Left ventricle myocardium inferior (tissue), 1 donor: ENCODE measurements around the gene PARP4. TPM values are rescaled to one million over a fixed set of nuclear protein-coding genes. Genes with fewer than 3 reads are reported as not detected.
"Not testable (repeated sequence)": the region's sequence is repeated elsewhere in the genome, so short reads cannot be mapped to it uniquely, and the experiment has no call there.

Experiments used
- DNase-seq: peaks from one replicate; pipeline ENCODE4 v3.0.0-alpha.2; 2020
- H3K27ac ChIP-seq: fragments of 200-600 bp; replicated peaks from 2 replicates; pipeline ENCODE4 v1.8.0; 2021
- H3K27me3 ChIP-seq: fragments of 200-600 bp; 2 replicates; pipeline ENCODE4 v1.8.0; 2021; ENCODE audit warnings: low read depth
- H3K36me3 ChIP-seq: fragments of 200-600 bp; 2 replicates; pipeline ENCODE4 v1.8.0; 2021
- H3K4me1 ChIP-seq: fragments of 200-600 bp; 2 replicates; pipeline ENCODE4 v1.8.0; 2021
- H3K4me3 ChIP-seq: fragments of 200-600 bp; 2 replicates; pipeline ENCODE4 v1.8.0; 2021; ENCODE audit warnings: mild to moderate bottlenecking, moderate library complexity
- H3K9me3 ChIP-seq: fragments of 200-600 bp; replicated peaks from 2 replicates; pipeline ENCODE4 v1.8.0; 2021
- intact Hi-C: fragments of 100-400 bp; cut with micrococcal nuclease; formaldehyde crosslinking; loops from one replicate; pipeline ENCODE4 v1.11.0; 2022
- total RNA-seq: library from RNA; stranded (reverse); fragmentation: NEBNext Ultra II Directional; extraction: Animal tissue kit (Norgen Biotek cat#: 25700); gene quantifications from one replicate; pipeline ENCODE4 v1.2.1, GENCODE V29; 2021
- TF ChIP-seq, protein P1 (sequence below): fragments of 200-600 bp; IDR thresholded peaks from 2 replicates; pipeline ENCODE4 v1.8.0; 2021; ENCODE audit warnings: antibody characterized with exemption, mild to moderate bottlenecking, borderline replicate concordance
- donor health status: DM: no; HTN: yes; CAD: no; lungs with severe emphysema.

Gene PARP4
- total RNA-seq, 1 donor from 2014 or later = 23.6 TPM

DNA sequence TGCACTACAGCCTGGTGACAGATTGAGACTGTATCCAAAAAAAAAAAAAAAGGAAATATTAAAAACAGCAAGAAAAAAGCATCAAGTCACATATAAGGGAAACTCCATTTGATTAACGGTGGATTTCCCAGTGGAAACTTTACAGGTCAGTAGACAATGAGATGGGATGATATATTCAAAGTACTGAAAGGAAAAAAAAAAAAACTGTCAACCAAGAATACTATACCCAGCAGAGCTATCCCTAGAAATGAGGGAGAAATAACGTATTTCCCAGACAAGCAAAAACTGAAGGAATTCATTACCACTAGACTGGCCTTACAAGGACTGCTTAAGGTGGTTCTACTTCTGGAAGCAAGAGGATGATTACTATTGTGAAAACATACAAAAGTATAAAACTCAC is 115.8 kb downstream of the PARP4 start:
- Histone ChIP-seq H3K36me3 (no peaks in the 10 kb centered on the region), H3K4me1 (no peaks in the 10 kb centered on the region), H3K27me3 (no peaks in the 10 kb centered on the region), H3K4me3 (no peak overlapping the region), H3K9me3 (peaks cover 28% of the 10 kb centered on the region), H3K27ac (no peak overlapping the region)
- TF ChIP-seq, protein P1, sequence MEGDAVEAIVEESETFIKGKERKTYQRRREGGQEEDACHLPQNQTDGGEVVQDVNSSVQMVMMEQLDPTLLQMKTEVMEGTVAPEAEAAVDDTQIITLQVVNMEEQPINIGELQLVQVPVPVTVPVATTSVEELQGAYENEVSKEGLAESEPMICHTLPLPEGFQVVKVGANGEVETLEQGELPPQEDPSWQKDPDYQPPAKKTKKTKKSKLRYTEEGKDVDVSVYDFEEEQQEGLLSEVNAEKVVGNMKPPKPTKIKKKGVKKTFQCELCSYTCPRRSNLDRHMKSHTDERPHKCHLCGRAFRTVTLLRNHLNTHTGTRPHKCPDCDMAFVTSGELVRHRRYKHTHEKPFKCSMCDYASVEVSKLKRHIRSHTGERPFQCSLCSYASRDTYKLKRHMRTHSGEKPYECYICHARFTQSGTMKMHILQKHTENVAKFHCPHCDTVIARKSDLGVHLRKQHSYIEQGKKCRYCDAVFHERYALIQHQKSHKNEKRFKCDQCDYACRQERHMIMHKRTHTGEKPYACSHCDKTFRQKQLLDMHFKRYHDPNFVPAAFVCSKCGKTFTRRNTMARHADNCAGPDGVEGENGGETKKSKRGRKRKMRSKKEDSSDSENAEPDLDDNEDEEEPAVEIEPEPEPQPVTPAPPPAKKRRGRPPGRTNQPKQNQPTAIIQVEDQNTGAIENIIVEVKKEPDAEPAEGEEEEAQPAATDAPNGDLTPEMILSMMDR = no peak
- intact Hi-C loops = no loop called here
- no peak for DNase-seq

DNA sequence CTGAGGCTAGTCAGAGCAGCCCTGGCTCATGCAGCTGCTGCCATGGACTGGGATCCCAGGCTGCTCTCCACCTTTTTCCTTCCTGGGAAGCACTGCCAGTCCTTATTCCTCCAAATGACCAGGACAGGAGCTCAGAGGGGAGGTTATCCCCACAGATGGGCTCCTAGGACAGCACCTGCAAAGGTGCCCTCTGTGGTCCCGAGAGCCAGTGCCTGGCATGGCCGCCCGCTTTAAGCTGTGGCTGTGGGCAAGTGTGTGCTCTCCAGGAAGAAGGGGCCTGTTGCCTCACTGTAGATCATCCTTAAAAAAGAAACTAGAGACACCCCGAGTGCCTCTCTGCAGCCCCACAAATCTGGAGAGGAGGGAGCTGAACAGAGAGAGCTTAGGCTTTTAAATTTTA is 119.6 kb downstream of the PARP4 start:
- H3K27me3 ChIP-seq = no peaks in the 10 kb centered on the region
- peaks cover 26% of the 10 kb centered on the region for H3K9me3 ChIP-seq
- H3K27ac ChIP-seq = no peak overlapping the region
- H3K36me3 ChIP-seq = no peaks in the 10 kb centered on the region
- DNase-seq = no peak
- intact Hi-C loops = no loop called here
- H3K4me3 ChIP-seq = no peak overlapping the region
- TF ChIP-seq, protein P1 = no peak
- H3K4me1 ChIP-seq = no peaks in the 10 kb centered on the region

DNA sequence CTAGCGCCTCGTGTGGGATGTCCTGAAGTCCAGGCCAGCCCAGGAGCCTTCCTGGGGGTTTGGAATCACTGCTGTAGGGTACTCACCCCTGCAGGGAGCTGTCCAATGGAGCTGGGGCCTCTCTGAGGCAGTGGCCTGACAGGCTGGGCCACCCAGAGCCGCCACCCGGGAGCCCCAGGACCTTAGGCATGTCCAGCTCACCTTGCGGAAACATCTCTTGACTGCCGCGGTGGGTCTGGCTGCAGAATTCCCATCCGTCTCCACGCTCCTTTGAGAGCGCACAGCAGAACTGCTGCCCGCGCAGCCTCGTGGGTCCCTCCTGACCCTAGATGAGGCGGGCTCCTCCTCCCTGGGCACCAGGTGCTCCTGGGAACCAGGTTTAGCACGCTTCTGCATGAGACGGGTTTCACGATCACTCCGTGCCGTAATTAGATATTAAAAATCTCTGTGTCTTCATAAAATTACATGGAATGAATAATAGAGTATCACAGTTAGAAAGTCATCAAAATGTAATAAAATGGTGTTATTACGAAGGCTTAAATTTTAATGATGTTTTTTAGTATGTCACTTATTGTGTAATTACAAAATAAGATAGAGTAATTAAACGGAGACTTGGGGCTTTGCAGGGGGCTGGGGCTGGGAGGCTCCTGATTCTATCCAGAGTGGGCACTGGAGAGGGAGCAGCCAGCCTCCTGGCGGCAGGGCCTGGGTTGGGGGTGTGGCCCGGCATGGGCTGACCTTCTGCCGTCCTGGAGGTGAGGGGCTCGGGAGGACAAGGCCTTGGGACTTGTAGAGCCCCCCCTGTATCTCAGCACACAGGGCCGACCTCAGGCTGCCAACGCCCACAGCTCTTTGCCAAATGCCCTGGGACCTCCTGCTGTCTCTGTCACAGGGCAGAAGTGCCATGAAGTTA is 120.6 kb downstream of the PARP4 start:
- H3K9me3 ChIP-seq = peaks cover 18% of the 10 kb centered on the region
- DNase-seq, H3K4me1 ChIP-seq, intact Hi-C loops, H3K36me3 ChIP-seq, H3K4me3 ChIP-seq, H3K27me3 ChIP-seq, H3K27ac ChIP-seq: not testable (repeated sequence)

DNA sequence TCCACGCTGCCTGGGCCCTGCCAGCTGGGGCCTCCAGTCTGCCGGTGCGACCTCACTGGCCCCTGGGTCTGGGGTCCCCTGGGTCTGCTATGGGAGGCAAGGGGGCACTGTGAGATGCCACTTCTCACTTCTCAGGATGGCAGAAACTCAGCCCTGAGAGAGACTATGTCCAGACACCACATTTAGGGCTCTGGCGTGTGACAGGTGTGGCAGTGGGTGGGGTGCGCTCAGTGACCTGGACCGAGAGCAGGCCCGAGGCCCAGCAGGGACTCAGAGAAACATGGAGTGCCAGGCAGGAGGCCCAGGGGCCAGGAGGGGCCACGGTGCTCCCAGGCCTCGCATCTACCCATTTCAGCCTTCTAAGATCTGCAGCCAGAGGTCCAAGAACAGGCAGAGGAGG is 121.8 kb downstream of the PARP4 start:
- DNase-seq, H3K27me3 ChIP-seq, H3K27ac ChIP-seq, intact Hi-C loops, H3K36me3 ChIP-seq, H3K9me3 ChIP-seq, H3K4me3 ChIP-seq, H3K4me1 ChIP-seq: not testable (repeated sequence)

DNA sequence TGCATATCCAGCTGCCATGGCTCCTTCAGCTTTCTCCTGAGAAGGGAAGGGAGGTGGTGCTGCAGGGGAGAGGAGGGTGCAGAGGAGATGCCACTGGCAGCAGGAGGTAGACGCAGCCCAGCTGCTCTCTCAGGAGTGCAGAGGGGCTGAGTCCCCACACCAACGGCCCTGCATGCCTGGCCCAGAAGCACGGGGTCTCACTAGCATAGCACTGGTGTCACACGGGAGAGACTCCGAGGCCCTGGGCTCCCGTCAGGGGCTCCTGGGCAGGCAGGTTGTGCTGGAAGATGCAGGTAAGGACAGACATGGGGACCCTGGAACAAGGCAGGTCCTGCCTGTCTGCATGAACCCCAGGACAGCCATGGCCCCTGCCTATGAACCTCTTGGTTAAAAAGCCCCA is 123.1 kb downstream of the PARP4 start:
- Histone ChIP-seq H3K4me1 (no peaks in the 10 kb centered on the region), H3K27me3 (no peaks in the 10 kb centered on the region), H3K36me3 (no peaks in the 10 kb centered on the region), H3K4me3 (no peak overlapping the region), H3K9me3 (no peaks in the 10 kb centered on the region), H3K27ac (no peak overlapping the region)
- intact Hi-C loops = no loop called here
- no peak for DNase-seq
- TF ChIP-seq, protein P1 = no peak

DNA sequence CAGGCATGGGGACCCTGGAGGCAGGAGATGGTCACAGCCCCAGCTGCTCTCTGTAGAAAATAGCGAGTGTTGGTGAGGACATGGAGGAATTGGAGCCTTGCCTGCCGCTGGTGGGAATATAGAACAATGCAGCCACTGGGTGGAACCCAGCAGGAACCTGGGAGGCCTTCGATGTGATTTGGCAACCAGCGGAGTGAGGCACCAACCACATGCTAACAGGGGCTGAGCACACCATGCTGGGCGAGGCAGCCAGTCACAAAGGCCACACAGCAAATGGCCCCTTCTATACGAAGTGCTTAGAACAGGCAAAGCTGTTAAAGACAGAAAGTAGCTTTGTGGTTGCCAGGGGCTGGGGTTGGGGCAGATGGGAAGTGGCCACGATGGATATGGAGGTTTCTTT is 123.8 kb downstream of the PARP4 start:
- DNase-seq, H3K36me3 ChIP-seq, H3K9me3 ChIP-seq, intact Hi-C loops, H3K4me3 ChIP-seq, H3K27me3 ChIP-seq, H3K27ac ChIP-seq, H3K4me1 ChIP-seq: not testable (repeated sequence)
